Activated T-cell treated with anti-CD3 and anti-CD28 coated beads for 24 hours (primary cell): ENCODE measurements around the gene MSRB3.
"Not testable (repeated sequence)": the region's sequence is repeated elsewhere in the genome, so short reads cannot be mapped to it uniquely, and the experiment has no call there.

Experiments
- DNase-seq: peaks from one replicate; pipeline ENCODE4 v3.0.0-alpha.2; 2020; ENCODE audit warnings: low read depth

MSRB3 gene

GRCh38 chr12:65278576-65279368 lies at the start of gene MSRB3:
Gene MSRB3 (plus strand): TSS chr12:65278683. CDS start chr12:65308580, 29,897 bp downstream.
- no peak for DNase-seq

DNA sequence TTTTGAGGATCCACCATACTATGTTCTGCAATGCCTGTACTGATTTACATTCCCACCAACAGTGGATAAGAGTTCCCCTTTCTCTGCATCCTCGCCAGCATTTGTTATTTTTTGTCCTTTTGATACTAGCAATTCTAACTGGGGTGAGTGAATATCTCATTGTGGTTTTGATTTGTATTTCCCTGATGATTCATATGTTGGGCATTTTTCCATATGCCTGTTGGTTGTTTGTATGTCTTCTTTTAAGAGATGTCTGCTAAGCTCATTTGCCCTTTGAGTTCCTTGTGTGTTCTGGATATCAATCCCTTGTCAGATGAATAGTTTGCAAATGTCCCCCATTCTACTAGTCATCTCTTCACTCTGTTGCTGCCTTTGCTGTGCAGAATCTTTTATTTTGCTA lies 49.0 kb upstream of the MSRB3 start:
- no peak for DNase-seq

DNA sequence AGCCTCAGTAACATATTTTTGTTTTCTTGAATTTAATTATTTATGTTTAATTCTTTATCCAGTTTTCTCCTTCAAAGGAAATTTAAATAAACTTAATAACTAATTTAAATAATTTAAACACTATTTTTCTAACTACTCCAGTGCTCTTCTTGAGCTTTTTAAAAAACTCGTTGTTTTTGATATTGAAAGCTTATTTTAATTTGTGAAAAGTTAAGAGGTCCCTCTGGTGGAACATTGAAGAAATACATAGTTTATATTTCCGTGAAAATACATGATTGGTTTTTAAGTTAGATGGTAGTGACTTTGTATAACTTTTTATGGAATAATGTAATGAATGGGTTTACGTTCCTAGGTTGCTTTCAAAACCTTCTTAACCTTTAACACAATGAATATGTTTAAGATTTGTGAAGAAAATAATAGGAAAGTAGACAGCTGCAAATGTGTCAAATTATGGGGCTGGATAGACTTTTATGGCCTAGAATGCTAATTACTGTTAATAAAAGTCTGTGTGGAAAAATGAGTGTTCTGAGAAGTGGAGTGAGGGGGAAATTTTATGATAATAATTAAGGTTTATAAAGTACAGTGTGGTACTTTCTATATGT lies 45.9 kb upstream of the MSRB3 start:
- DNase-seq: no peak

DNA sequence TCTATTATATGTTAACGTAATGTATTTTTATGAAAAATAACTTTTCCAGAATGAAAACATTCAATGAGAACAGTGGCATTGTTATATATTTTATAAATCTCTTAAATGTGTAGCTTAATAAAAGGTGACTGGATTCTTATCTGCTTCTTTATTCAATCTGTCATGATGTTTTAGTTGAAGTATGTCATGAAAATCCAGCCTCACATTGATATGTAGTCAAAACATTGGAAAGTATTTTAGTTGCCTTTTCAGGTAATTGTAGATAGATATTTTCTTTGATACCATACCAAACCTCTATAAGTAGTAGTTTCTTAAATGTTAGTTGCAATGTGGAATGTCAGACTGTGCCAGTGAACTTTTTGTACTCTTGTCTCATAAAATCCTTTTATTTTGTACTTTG lies 41.3 kb upstream of the MSRB3 start:
- DNase-seq: no peak

GRCh38 chr12:65238609-65239008 lies 39.9 kb upstream of the MSRB3 start:
- DNase-seq: no peak

DNA sequence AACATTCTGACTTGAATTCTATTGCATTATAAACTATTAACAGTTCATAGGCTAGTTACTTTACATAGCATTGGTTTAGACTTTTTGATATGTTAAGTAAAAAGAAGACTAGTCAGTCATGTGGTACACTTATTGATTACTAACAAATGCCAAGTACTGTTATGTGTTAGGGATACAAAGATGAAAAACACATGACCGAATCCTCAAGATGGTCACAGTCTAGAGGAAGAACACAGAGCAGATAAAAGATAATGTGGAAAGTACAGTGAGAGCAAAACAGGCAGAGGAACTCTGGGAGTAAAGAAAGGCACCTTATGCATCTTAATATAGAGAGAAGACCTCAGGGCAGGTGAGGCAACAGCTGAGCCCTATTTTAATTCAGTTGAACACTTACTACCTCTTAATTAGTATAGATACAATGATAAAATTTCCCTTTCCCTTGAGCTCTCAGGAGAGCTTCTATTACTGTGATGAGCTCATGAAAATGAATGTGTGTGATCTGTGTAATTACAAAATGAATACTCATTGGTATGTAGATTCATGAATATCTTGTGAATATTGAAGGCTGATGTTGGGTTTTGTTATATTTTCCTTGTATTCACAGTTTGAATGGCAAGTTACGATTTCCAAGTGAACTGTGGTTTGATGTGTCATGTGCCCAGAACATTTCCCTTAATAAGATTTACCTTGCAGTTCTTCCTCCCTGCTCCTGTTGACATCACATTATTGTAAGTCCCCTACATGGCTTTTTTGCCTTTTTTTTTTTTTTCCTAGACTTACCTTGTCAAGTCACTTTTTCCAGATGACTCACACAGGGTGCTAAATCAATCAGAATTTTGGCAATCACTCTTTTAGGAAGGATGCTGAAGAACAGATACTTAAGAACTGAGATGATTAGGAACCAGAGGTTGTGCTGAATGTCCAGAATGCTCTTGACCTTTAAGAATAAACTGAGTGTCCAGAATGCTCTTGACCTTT lies 29.5 kb upstream of the MSRB3 start:
- peak; percentile 19 for DNase-seq

- no peak for DNase-seq
Measured at GRCh38 chr12:65252515-65252914, 26.0 kb upstream of the MSRB3 start.

- no peak for DNase-seq
Measured at GRCh38 chr12:65257986-65258385, 20.5 kb upstream of the MSRB3 start.

DNA sequence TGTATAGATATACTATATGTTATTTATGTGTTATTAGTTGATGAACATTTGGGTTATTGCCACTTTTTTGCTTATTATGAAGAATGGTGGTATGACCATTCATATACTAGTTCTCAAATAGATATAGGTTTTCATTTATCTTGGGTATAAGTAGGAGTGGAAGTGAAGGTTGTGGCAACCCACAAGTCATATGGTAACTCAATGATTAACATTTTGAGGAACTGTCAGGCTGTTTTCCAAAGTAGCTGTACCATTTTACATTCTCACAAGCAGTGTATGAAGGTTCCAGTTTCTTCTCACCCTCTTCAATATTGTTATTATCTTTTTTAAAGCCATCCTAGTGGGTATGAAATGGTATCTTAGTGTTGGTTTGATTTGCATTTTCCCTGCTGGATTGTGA lies 19.0 kb upstream of the MSRB3 start:
- DNase-seq: no peak

DNA sequence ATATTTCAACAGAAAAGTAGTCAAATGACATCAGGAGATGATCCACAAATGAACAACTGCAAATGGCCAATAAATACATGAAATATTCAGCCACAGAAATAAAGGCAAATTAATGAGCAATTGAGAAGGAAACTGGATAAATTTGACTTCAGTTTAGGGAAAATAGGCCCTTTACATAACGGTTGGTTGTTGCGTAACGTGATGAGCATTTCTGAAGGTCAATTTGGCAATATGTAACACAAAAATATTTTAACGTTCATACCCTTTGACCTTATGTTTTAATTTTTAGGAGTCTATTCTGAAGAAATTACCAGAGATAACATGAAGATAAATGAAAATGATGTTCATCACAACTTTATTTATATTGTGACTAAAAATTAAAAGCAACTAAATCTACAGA lies 14.7 kb upstream of the MSRB3 start:
- no peak for DNase-seq

DNA sequence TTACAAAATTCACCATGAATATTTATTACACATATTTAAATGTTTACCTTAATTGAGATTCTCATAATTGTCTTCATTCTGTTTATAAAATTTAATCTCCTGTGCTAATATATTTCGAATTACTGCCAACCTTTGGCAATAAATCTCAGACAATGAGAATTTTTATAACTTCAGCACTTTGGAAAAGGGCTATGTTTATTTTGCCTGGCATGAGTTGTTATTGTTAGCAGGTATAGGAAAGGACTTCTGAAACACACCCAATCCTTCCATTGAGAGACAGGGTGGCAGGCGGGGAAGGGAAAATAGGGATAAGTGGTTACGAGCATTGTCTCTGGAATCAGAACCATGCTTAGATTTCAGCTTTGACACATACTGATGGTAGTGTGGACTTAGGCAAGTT lies 12.1 kb upstream of the MSRB3 start:
- no peak for DNase-seq

DNA sequence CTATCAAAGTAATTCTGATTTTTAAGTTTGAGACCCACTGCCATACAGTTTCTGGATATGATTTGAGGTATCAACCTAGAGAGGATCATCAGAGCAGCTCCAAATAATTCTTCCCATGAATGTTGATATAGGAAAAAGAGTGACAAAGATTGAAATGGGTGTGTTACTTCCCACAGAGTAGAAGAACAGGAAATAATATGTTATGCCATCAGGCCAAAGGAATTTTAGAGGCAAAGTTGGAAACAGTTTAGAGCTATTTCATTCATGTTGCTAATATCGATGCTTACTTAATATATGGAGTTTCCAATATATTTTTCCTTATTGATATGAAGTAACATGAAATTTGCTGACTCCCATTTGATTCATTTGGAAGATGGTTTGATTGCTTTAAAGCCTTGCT lies 8.9 kb upstream of the MSRB3 start:
- no peak for DNase-seq

DNA sequence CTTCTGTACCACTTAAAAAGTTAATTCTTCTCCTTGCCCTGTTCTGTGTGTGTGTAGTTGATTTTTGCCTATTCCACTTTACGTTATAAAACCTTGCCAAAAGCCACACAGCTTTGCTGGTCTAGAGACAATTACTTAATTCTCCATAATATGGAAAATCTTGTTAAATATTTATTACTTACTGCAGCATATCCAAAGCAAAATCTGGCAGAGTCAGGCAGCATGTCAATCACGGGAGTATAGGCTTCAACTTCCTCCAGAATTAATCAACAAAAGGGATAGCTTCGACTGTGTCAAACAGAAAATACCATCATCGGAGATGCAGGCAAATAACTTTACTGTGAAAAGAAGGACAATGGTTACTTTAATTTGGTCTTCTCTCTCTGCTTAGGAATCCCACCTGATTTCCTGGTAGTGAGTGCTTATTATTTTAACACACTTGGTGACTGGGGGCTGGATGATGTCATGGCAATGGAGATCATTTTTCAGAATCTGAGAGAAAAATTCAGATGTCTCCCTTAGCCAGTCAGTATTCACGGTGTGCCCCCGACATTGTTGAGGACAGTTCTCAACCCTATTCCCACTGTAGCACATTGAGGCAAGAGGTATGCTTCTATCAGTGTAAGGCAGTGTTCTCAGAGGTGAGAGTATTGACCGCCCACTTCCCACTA lies 3.7 kb upstream of the MSRB3 start:
- no peak for DNase-seq

GRCh38 chr12:65275627-65276026 lies 2.9 kb upstream of the MSRB3 start:
- no peak for DNase-seq

- no peak for DNase-seq
Measured at GRCh38 chr12:65276916-65277530, 1.5 kb upstream of the MSRB3 start.

DNA sequence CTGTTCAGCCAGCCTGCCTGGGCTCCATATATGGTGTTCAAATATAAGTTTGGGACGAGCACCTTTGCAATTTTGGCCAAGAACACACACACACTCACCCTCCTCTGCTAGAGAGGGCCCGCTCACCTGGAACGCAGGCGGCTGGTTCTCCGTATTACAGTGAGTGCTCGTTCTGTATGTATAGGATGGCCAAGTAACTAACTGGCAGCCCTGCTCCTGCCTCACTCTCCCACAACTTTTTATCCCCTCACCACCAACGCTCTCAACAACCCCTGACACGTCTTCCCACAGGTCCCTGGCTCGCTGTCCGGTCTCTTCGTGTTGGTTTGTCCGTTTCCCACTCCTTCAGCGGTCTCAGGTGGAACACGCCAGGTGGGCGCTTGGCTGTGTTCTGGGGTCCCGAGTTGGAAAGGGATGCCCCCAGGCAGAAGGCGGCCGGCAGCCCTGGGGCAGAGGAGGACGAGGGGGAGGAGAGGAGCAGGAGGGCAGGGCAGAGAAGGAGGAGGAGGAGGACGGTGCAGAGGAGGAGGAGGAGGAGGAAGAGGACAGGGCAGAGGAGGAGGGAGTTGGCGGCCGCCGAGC lies 398 bp upstream of the MSRB3 start:
- no peak for DNase-seq

- DNase-seq: no peak
Measured at GRCh38 chr12:65279369-65280112, 1.1 kb downstream of the MSRB3 start.

GRCh38 chr12:65280306-65280705 lies 1.8 kb downstream of the MSRB3 start:
- DNase-seq: no peak

- no peak for DNase-seq
Measured at GRCh38 chr12:65282840-65283239, 4.4 kb downstream of the MSRB3 start.

DNA sequence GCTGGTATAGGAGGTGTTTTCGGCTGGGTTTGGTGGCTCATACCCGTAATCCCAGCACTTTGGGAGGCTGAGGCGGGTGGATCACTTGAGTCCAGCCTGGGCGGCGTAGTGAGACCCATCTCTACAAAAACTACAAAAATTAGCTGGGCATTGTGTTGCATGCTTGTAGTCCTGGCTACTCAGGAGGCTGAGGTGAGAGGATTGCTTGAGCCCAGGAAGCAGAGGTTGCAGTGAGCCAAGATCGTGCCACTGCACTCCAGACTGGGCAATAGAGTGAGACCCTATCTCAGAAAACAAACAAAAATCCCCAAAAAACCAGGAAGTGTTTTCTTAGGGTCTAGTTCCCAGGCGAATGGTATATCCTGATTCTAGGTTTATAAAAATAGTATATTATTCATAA lies 7.0 kb downstream of the MSRB3 start:
- DNase-seq: not testable (repeated sequence)

DNA sequence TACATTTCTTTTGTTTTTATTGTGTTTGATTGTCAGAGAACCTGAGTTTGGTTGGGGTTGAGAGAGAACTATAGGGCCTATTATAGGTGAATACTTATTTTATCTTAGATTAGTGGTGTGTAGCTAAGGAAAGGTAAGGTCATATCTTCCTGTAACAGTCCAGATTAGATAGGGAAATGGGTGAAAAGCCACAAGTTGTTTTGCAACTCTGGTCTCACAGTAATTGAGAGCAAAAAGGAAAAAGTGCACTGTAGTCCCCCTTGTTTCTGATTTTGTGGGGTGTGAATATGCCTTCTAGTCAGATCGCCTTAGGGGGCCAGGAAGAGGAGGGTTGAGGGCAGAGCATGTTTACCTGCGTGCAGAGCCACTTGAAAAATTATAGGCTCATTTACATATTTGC lies 8.9 kb downstream of the MSRB3 start:
- DNase-seq: no peak
